ENCODE data around the gene CALR. TPM values are rescaled to one million over a fixed set of nuclear protein-coding genes. Genes with fewer than 3 reads are reported as not detected.

Gene CALR
- total and polyA plus RNA-seq, 9 of the 15 experiments (the other 6 are each of a cell fraction or from before 2014, with no cell fraction given), result 126 to 811 (median 642) TPM

DNA sequence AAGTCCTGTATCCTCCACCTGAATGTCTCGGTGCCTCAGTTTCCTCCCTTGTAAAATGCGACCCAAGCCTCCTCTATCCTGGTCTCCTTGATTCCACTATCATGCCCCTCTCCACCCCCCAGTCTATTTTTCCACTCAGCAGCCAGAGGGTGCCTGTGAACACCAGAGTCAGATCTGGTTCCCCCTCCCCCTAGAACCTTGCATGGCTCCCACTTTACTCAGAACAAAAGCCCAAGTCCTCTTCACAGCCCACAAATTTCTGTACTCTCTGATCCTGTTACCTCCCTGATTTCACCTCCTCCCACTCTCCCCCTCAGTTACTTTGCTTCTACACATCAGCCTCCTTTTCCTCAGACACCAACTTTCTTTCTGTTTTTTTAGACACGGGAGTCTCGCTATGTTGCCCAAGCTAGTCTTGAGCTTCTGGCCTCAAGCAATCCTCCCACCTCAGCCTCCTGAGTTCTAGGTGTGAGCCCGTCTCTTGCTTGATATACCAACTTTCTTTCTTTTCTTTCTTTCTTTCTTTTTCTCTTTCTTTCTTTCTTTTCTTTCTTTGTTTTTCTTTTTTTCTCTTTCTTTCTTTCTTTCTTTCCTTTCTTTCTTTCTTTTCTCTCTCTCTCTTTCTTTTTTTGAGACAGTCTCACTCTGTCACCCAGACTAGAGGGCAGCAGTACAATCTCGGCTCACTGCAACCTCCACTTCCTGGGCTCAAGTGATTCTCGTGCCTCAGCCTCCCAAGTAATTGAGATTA lies 31.8 kb downstream of the CALR start (continued):
- no peak for TF ChIP-seq FOXA3 (CRISPR knock-in tag; conservative IDR thresholded peaks at IDR 0.05 in 1 of 2, IDR thresholded peaks at IDR 0.05 in 1 of 2)
- TF ChIP-seq ARID1B (IDR thresholded peaks at IDR 0.05), result 0 out of 2 replicates have a peak, but pooled peaks have one; percentile 6
- no peak for TF ChIP-seq TAF1 (IDR thresholded peaks at IDR 0.05; ENCODE audit: control insufficient read depth, extremely low read depth, insufficient read depth, low read length, severe bottlenecking)
- TF ChIP-seq, protein P1, sequence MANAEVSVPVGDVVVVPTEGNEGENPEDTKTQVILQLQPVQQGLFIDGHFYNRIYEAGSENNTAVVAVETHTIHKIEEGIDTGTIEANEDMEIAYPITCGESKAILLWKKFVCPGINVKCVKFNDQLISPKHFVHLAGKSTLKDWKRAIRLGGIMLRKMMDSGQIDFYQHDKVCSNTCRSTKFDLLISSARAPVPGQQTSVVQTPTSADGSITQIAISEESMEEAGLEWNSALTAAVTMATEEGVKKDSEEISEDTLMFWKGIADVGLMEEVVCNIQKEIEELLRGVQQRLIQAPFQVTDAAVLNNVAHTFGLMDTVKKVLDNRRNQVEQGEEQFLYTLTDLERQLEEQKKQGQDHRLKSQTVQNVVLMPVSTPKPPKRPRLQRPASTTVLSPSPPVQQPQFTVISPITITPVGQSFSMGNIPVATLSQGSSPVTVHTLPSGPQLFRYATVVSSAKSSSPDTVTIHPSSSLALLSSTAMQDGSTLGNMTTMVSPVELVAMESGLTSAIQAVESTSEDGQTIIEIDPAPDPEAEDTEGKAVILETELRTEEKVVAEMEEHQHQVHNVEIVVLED (CRISPR knock-in tag; IDR thresholded peaks at IDR 0.05), result no peak
- TF ChIP-seq, protein P2, sequence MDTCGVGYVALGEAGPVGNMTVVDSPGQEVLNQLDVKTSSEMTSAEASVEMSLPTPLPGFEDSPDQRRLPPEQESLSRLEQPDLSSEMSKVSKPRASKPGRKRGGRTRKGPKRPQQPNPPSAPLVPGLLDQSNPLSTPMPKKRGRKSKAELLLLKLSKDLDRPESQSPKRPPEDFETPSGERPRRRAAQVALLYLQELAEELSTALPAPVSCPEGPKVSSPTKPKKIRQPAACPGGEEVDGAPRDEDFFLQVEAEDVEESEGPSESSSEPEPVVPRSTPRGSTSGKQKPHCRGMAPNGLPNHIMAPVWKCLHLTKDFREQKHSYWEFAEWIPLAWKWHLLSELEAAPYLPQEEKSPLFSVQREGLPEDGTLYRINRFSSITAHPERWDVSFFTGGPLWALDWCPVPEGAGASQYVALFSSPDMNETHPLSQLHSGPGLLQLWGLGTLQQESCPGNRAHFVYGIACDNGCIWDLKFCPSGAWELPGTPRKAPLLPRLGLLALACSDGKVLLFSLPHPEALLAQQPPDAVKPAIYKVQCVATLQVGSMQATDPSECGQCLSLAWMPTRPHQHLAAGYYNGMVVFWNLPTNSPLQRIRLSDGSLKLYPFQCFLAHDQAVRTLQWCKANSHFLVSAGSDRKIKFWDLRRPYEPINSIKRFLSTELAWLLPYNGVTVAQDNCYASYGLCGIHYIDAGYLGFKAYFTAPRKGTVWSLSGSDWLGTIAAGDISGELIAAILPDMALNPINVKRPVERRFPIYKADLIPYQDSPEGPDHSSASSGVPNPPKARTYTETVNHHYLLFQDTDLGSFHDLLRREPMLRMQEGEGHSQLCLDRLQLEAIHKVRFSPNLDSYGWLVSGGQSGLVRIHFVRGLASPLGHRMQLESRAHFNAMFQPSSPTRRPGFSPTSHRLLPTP (IDR thresholded peaks at IDR 0.05; ENCODE audit: borderline replicate concordance, extremely low read depth, insufficient read length), result no peak
- no peak for TF ChIP-seq MYC (IDR thresholded peaks at IDR 0.05; ENCODE audit: low read depth, low read length)
- no peak for TF ChIP-seq MYC (CRISPR knock-in tag; IDR thresholded peaks at IDR 0.05; ENCODE audit: borderline replicate concordance, low read depth)
- peak; percentile 47 to 73 for TF ChIP-seq KDM1A (IDR thresholded peaks at IDR 0.05)
- no peak for TF ChIP-seq ZNF586 (CRISPR knock-in tag; conservative IDR thresholded peaks at IDR 0.05)
- peak; percentile 92 for TF ChIP-seq BCOR (IDR thresholded peaks at IDR 0.05)
- no peak for TF ChIP-seq ZNF274 (IDR thresholded peaks at IDR 0.05; ENCODE audit: borderline replicate concordance, low read depth, low read length)
- TF ChIP-seq ZNF785 (CRISPR knock-in tag; IDR thresholded peaks at IDR 0.05), result no peak
- TF ChIP-seq, protein P3, sequence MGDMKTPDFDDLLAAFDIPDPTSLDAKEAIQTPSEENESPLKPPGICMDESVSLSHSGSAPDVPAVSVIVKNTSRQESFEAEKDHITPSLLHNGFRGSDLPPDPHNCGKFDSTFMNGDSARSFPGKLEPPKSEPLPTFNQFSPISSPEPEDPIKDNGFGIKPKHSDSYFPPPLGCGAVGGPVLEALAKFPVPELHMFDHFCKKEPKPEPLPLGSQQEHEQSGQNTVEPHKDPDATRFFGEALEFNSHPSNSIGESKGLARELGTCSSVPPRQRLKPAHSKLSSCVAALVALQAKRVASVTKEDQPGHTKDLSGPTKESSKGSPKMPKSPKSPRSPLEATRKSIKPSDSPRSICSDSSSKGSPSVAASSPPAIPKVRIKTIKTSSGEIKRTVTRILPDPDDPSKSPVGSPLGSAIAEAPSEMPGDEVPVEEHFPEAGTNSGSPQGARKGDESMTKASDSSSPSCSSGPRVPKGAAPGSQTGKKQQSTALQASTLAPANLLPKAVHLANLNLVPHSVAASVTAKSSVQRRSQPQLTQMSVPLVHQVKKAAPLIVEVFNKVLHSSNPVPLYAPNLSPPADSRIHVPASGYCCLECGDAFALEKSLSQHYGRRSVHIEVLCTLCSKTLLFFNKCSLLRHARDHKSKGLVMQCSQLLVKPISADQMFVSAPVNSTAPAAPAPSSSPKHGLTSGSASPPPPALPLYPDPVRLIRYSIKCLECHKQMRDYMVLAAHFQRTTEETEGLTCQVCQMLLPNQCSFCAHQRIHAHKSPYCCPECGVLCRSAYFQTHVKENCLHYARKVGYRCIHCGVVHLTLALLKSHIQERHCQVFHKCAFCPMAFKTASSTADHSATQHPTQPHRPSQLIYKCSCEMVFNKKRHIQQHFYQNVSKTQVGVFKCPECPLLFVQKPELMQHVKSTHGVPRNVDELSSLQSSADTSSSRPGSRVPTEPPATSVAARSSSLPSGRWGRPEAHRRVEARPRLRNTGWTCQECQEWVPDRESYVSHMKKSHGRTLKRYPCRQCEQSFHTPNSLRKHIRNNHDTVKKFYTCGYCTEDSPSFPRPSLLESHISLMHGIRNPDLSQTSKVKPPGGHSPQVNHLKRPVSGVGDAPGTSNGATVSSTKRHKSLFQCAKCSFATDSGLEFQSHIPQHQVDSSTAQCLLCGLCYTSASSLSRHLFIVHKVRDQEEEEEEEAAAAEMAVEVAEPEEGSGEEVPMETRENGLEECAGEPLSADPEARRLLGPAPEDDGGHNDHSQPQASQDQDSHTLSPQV (IDR thresholded peaks at IDR 0.05), result no peak
